GM11168 (cell line): ENCODE data around the gene ABCG1.

ENCODE experiments used
- in situ Hi-C: fragments of 300-500 bp; cut with MboI; formaldehyde crosslinking; loops from one replicate; pipeline ENCODE4 v1.12.0; 2022; ENCODE audit warnings: low sequenced_read_pairs; ENCODE audit not compliant: unreplicated experiment

ABCG1 gene

GRCh38 chr21:42300045-42300583 lies 81.2 kb downstream of the ABCG1 start:
- in situ Hi-C loops = no loop called here

- in situ Hi-C loops = no loop called here
Measured at GRCh38 chr21:42300956-42301355, 82.0 kb downstream of the ABCG1 start.

GRCh38 chr21:42301371-42302075 lies 82.6 kb downstream of the ABCG1 start:
- in situ Hi-C loops = no loop called here

- in situ Hi-C loops = no loop called here
Measured at GRCh38 chr21:42302076-42302650, 83.2 kb downstream of the ABCG1 start.

GRCh38 chr21:42302794-42303193 lies 83.9 kb downstream of the ABCG1 start:
- in situ Hi-C loops = no loop called here

- in situ Hi-C loops = no loop called here
Measured at GRCh38 chr21:42303443-42303842, 84.5 kb downstream of the ABCG1 start.

GRCh38 chr21:42304556-42305454 lies 85.9 kb downstream of the ABCG1 start:
- in situ Hi-C loops = no loop called here

GRCh38 chr21:42305707-42306147 lies 86.8 kb downstream of the ABCG1 start:
- in situ Hi-C loops = no loop called here

GRCh38 chr21:42306366-42307035 lies 87.6 kb downstream of the ABCG1 start:
- in situ Hi-C loops = no loop called here

- in situ Hi-C loops = no loop called here
Measured at GRCh38 chr21:42307106-42307505, 88.2 kb downstream of the ABCG1 start.

GRCh38 chr21:42308161-42308913 lies 89.4 kb downstream of the ABCG1 start:
- in situ Hi-C loops = no loop called here

- in situ Hi-C loops = no loop called here
Measured at GRCh38 chr21:42308914-42309752, 90.2 kb downstream of the ABCG1 start.

GRCh38 chr21:42309753-42310213 lies 90.8 kb downstream of the ABCG1 start:
- in situ Hi-C loops = loop anchor here (10.0 kb wide), 1 partner anchor 135 kb away; no protein-coding TSS in a partner anchor

GRCh38 chr21:42310411-42311001 lies 91.6 kb downstream of the ABCG1 start:
- in situ Hi-C loops = loop anchor here (10.0 kb wide), 1 partner anchor 134 kb away; no protein-coding TSS in a partner anchor

GRCh38 chr21:42311160-42311559 lies 92.2 kb downstream of the ABCG1 start:
- in situ Hi-C loops = loop anchor here (10.0 kb wide), 1 partner anchor 134 kb away; no protein-coding TSS in a partner anchor

GRCh38 chr21:42311816-42312625 lies 93.1 kb downstream of the ABCG1 start:
- in situ Hi-C loops = loop anchor here (10.0 kb wide), 1 partner anchor 133 kb away; no protein-coding TSS in a partner anchor

- in situ Hi-C loops = loop anchor here (10.0 kb wide), 1 partner anchor 132 kb away; no protein-coding TSS in a partner anchor
Measured at GRCh38 chr21:42312626-42313104, 93.7 kb downstream of the ABCG1 start.
